ENCODE data around the gene PTPN23. TPM values are rescaled to one million over a fixed set of nuclear protein-coding genes. Genes with fewer than 3 reads are reported as not detected.

PTPN23 gene
- total and polyA plus RNA-seq, 9 of the 15 experiments (the other 6 are each of a cell fraction or from before 2014, with no cell fraction given) = 0.41 to 58.7 (median 7.2) TPM

DNA sequence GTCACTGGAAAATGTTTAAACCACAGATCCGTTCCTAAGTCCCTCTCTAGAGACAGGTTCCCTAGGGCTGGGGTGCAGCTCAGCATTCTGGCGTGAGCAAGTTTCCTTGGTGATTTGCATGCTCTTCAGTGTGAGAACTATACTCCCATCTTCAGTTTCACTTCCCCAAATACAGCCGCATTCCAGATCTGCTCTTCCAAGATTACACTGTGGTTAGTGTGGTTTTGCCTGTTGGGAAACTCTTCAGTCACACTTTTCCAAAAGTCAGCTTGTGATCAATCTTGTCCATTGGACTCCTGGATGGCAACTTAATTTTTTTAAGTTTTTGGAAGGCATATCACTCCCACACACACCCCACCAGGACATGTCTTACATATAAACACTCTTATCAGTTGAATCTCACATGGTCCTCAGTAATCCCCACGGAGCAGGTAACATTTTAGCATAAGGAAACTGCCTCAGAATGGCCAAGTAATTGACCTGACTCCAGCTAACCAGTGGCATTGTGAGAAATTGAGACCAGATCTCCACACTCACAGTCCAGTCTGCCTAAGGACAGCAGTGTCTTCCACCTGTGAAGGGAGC, 33.5 kb upstream of the PTPN23 start (continued):
- TF ChIP-seq, protein P1, sequence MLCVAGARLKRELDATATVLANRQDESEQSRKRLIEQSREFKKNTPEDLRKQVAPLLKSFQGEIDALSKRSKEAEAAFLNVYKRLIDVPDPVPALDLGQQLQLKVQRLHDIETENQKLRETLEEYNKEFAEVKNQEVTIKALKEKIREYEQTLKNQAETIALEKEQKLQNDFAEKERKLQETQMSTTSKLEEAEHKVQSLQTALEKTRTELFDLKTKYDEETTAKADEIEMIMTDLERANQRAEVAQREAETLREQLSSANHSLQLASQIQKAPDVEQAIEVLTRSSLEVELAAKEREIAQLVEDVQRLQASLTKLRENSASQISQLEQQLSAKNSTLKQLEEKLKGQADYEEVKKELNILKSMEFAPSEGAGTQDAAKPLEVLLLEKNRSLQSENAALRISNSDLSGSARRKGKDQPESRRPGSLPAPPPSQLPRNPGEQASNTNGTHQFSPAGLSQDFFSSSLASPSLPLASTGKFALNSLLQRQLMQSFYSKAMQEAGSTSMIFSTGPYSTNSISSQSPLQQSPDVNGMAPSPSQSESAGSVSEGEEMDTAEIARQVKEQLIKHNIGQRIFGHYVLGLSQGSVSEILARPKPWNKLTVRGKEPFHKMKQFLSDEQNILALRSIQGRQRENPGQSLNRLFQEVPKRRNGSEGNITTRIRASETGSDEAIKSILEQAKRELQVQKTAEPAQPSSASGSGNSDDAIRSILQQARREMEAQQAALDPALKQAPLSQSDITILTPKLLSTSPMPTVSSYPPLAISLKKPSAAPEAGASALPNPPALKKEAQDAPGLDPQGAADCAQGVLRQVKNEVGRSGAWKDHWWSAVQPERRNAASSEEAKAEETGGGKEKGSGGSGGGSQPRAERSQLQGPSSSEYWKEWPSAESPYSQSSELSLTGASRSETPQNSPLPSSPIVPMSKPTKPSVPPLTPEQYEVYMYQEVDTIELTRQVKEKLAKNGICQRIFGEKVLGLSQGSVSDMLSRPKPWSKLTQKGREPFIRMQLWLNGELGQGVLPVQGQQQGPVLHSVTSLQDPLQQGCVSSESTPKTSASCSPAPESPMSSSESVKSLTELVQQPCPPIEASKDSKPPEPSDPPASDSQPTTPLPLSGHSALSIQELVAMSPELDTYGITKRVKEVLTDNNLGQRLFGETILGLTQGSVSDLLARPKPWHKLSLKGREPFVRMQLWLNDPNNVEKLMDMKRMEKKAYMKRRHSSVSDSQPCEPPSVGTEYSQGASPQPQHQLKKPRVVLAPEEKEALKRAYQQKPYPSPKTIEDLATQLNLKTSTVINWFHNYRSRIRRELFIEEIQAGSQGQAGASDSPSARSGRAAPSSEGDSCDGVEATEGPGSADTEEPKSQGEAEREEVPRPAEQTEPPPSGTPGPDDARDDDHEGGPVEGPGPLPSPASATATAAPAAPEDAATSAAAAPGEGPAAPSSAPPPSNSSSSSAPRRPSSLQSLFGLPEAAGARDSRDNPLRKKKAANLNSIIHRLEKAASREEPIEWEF (CRISPR knock-in tag; IDR thresholded peaks at IDR 0.05) = no peak; the same call in 1 of the 2 replicates
- TF ChIP-seq, protein P2, sequence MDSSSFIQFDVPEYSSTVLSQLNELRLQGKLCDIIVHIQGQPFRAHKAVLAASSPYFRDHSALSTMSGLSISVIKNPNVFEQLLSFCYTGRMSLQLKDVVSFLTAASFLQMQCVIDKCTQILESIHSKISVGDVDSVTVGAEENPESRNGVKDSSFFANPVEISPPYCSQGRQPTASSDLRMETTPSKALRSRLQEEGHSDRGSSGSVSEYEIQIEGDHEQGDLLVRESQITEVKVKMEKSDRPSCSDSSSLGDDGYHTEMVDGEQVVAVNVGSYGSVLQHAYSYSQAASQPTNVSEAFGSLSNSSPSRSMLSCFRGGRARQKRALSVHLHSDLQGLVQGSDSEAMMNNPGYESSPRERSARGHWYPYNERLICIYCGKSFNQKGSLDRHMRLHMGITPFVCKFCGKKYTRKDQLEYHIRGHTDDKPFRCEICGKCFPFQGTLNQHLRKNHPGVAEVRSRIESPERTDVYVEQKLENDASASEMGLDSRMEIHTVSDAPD (CRISPR knock-in tag; IDR thresholded peaks at IDR 0.05) = peak; percentile 37; the same call in 1 of the 2 replicates
- TF ChIP-seq ZC3H8 (IDR thresholded peaks at IDR 0.05) (no peak), ESRRB (CRISPR knock-in tag; IDR thresholded peaks at IDR 0.05; ENCODE audit: borderline replicate concordance) (no peak), TCF7L2 (IDR thresholded peaks at IDR 0.05; ENCODE audit: low read depth, low read length) (no peak), XRCC5 (IDR thresholded peaks at IDR 0.05; ENCODE audit: low read depth, low read length) (no peak)
- TF ChIP-seq, protein P3, sequence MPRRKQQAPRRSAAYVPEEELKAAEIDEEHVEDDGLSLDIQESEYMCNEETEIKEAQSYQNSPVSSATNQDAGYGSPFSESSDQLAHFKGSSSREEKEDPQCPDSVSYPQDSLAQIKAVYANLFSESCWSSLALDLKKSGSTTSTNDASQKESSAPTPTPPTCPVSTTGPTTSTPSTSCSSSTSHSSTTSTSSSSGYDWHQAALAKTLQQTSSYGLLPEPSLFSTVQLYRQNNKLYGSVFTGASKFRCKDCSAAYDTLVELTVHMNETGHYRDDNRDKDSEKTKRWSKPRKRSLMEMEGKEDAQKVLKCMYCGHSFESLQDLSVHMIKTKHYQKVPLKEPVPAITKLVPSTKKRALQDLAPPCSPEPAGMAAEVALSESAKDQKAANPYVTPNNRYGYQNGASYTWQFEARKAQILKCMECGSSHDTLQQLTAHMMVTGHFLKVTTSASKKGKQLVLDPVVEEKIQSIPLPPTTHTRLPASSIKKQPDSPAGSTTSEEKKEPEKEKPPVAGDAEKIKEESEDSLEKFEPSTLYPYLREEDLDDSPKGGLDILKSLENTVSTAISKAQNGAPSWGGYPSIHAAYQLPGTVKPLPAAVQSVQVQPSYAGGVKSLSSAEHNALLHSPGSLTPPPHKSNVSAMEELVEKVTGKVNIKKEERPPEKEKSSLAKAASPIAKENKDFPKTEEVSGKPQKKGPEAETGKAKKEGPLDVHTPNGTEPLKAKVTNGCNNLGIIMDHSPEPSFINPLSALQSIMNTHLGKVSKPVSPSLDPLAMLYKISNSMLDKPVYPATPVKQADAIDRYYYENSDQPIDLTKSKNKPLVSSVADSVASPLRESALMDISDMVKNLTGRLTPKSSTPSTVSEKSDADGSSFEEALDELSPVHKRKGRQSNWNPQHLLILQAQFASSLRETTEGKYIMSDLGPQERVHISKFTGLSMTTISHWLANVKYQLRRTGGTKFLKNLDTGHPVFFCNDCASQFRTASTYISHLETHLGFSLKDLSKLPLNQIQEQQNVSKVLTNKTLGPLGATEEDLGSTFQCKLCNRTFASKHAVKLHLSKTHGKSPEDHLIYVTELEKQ (CRISPR knock-in tag; IDR thresholded peaks at IDR 0.05) = no peak
- TF ChIP-seq, protein P4, sequence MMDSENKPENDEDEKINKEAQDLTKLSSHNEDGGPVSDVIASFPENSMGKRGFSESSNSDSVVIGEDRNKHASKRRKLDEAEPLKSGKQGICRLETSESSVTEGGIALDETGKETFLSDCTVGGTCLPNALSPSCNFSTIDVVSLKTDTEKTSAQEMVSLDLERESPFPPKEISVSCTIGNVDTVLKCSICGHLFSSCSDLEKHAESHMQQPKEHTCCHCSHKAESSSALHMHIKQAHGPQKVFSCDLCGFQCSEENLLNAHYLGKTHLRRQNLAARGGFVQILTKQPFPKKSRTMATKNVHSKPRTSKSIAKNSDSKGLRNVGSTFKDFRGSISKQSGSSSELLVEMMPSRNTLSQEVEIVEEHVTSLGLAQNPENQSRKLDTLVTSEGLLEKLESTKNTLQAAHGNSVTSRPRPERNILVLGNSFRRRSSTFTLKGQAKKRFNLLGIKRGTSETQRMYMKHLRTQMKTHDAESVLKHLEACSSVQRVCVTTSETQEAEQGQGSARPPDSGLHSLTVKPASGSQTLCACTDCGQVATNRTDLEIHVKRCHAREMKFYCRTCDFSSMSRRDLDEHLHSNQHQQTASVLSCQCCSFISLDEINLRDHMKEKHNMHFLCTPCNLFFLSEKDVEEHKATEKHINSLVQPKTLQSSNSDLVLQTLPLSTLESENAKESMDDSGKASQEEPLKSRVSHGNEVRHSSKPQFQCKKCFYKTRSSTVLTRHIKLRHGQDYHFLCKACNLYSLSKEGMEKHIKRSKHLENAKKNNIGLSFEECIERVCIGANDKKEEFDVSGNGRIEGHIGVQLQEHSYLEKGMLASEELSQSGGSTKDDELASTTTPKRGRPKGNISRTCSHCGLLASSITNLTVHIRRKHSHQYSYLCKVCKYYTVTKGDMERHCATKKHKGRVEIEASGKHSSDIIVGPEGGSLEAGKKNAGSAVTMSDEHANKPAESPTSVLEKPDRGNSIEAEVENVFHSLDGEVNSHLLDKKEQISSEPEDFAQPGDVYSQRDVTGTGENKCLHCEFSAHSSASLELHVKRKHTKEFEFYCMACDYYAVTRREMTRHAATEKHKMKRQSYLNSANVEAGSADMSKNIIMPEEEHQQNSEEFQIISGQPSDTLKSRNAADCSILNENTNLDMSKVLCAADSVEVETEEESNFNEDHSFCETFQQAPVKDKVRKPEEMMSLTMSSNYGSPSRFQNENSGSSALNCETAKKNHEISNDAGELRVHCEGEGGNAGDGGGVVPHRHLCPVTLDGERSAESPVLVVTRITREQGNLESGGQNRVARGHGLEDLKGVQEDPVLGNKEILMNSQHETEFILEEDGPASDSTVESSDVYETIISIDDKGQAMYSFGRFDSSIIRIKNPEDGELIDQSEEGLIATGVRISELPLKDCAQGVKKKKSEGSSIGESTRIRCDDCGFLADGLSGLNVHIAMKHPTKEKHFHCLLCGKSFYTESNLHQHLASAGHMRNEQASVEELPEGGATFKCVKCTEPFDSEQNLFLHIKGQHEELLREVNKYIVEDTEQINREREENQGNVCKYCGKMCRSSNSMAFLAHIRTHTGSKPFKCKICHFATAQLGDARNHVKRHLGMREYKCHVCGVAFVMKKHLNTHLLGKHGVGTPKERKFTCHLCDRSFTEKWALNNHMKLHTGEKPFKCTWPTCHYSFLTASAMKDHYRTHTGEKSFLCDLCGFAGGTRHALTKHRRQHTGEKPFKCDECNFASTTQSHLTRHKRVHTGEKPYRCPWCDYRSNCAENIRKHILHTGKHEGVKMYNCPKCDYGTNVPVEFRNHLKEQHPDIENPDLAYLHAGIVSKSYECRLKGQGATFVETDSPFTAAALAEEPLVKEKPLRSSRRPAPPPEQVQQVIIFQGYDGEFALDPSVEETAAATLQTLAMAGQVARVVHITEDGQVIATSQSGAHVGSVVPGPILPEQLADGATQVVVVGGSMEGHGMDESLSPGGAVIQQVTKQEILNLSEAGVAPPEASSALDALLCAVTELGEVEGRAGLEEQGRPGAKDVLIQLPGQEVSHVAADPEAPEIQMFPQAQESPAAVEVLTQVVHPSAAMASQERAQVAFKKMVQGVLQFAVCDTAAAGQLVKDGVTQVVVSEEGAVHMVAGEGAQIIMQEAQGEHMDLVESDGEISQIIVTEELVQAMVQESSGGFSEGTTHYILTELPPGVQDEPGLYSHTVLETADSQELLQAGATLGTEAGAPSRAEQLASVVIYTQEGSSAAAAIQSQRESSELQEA (IDR thresholded peaks at IDR 0.05; ENCODE audit: low read depth) = no peak
